ENCODE measurements around the gene MAGEA11.
"Not testable (repeated sequence)": the region's sequence is repeated elsewhere in the genome, so short reads cannot be mapped to it uniquely, and the experiment has no call there.

MAGEA11 gene, protein sequence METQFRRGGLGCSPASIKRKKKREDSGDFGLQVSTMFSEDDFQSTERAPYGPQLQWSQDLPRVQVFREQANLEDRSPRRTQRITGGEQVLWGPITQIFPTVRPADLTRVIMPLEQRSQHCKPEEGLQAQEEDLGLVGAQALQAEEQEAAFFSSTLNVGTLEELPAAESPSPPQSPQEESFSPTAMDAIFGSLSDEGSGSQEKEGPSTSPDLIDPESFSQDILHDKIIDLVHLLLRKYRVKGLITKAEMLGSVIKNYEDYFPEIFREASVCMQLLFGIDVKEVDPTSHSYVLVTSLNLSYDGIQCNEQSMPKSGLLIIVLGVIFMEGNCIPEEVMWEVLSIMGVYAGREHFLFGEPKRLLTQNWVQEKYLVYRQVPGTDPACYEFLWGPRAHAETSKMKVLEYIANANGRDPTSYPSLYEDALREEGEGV

DNA sequence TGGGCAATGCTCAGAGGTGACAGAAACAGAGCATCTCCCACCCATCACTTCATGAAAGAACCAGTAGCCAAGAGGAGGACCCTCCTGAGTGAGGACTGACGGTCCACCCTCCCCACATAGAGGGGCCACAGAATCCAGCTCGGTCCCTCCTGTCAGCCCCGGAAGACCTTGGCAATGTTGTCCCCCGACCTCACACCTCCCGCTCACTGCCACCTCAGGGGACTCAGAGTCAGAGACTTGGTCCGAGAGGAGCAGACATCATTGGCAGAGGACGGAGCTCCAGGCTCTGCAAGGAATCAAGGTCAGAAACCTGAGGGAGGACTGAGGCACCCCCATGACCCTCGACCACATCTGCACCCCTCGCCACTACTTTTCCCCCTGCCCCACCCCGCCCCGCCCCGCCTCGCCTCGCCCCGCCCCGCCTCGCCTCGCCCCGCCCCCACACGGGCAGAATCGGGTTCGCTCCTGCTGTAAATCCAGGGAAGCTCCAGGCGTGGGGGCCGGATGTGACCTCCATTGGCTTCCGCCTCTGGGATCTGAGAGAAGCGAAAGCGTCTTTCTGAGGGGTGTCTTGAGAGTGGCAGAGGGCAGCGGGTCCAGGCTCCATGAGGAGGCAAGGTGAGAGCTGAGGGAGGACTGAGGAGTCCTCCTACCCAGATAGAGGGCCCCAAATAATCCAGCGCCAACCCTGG is at the start of gene MAGEA11:
TSS of gene MAGEA11 (plus strand) at position 516 of the 692 bp plus-strand sequence. CDS start 1,100 bp downstream, outside the sequence.
- DNase-seq, result no peak

DNA sequence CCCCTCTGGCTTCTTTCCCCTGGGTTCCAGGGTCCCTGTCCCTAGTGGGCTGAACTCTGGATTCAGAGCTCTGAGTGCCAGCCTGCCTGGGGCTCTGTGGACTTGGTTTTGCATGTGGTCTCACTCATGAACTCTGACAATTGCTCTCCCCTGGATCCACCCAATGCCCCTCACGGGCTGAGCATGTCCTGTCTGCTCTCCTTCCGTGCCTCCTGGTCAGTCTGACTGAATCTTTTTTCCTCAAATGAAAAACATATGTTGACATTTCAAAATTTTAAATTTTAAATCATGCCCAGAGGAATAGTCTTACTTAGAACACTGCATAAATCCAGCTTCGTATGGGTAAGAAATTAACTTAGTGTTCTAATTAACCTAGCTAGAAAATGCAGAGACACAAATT is 36.8 kb upstream of the MAGEA11 start:
- not testable (repeated sequence) for DNase-seq

DNA sequence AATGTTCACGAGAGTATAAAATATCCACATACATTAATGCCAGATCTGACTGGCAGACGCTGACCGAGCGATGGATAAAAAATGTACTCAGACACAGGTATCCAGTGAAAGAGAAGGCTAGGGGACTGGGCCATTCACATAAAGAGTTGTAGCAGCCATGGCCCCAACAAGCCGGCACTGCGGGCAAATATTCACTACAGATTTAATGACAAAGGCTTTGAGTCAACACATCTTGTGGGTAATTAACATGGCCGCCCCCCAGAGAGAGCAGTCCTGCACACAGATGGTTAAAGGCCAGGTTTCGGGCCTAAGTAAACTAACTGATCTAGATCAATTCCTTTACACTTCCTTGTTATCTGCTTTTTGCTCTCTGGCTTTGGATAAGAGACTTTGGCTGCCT is 36.3 kb upstream of the MAGEA11 start:
- DNase-seq, result not testable (repeated sequence)

DNA sequence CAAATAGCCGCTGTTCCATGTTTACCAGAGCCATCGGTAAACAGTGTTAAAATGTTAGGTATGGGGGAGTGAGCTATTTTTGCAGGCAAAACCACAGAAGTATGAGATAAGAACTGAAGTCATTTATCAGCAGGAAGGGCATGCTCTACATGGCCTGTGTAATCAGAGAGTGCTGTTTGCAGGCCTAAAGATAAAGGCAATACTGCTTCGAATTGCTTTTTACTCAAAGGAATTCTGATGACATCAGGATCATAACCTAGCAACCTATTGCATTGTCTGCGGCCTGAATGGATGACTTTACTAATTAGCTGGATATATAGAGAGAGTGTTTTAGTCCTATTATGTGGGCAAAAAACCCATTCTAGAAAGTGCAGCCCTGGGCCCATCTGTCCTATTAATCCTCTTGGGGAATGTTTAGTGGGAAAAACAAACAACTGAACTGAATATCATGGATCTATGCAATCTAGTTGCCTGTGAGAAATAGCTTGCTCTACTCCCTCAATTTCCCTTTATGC is 32.6 kb upstream of the MAGEA11 start:
- not testable (repeated sequence) for DNase-seq

DNA sequence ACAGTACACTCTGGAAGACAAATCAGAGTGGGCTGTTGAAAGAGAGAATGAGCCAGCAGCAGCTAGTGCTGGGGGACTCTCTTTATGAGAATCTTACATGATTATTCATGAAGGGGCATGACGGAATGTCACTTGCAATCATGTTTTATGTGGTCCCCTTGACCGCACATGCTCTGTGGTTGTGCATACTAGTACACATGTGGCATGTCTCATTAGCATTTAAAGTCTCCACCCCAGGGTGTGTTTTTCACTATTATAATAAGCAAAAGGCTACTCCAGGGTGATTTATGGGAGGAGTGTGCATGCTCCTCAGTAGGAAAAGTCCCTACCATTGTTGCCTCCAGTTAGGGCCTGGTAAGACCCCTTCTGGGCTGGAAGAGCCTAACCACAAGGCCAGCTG is 30.7 kb upstream of the MAGEA11 start:
- DNase-seq, result no peak

DNA sequence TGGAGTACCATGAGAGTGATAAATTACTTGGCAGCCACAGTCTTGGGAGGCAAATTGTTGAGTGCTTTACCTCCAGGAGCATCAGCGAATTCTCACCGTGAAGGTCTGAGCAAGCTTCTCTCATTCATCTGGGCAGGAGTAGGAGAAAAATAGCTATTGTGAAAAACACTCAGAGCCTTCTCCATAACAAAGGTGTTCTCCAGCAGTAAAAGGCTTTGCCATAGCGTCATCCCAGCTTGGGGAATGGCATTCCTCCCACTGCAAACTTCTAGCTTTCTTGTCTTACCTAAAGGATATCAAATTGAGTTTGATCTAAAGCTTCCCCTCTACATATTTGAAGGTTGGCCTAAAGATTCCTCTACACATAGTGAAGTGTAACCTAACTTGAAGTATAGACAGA is 29.8 kb upstream of the MAGEA11 start:
- no peak for DNase-seq

DNA sequence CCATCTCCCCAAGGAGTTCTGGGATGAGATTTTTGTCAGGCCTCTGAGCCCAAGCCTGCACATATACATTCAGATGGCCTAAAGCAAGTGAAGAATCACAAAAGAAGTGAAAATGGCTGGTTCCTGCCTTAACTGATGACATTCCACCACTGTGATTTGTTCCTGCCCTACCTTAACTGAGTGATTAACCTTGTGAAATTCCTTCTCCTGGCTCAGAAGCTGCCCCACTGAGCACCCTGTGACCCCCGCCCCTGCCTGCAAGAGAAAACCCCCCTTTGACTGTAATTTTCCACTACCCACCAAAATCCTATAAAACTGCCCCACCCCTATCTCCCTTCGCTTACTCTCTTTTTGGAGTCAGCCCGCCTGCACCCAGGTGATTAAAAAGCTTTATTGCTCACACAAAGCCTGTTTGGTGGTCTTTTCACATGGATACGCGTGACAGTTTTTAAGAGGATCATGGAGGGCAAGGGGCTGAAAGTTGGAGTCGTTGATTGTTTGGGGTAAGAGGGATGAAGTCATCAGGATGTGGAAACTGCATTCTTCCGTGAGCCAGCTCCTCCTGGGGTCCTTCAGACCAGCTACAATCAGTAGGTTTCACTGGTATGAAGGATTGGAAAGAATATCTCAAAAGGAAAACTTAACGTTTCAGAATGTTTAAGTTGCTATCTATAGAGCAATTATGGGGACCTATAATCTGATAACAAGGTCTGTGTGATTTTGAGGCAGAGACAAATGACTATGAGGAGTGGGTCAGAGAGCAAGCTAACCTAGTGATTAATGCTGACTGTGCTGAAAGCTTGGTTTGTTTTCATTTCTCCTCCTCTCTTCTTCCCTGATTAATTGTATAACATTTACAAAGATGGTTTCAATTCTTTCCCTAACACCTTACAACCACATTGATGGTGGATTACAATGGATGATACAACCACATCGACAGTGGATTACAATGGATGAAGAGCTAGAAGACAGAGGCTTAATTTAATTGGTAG is 28.6 kb upstream of the MAGEA11 start:
- DNase-seq, result no peak

DNA sequence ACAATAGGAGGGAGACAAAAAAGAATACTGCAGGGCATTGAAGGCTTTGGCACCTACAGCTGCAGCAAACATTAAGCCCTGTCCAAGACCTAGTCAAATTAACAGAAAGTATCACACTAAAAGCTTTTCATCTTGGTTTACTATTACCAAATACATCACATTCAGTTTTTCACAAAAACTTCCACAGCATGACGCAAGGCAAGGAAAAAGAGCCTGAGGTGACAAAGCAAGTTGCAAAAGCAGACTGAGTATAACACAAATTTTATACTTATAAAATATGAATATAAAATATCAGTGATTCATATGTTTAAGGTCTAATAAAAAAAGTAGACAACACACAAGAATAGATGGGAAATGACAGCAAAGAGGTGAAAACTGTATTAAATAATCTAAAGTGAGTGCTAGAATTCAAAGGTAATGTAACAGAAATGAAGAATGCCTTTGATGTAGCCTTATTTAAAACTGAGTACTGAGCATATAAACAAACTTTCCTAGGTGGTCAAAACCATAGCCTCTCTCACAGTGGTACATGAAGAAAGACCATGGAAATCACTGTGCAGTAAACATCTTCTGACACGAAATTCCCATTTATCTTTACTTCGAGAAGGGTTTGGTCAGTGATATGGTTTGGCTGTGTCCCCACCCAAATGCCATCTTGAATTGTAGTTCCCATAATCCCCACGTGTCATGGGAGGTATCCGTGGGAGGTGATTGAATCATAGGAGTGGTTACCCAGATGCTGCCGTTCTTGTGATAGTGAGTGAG is 27.7 kb upstream of the MAGEA11 start:
- no peak for DNase-seq

DNA sequence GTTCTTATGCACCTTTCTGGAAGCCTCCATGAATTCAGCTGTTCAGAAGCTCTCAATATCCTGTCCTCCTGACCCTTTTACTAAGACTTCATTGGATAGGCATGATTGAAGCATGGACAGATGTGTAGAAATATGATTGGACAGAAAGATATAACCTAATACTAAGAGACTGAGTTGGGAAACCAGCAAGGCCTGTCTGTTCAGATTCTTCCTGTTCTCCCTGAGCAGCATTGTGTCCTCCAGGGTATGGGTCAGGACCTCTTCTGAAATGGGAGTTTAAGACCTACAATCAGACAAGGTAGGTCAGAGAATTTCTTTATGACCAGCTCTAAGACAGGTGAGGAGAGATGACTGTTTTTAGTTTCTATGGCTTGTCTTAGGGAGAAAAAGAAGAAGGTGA is 23.9 kb upstream of the MAGEA11 start:
- no peak for DNase-seq

DNA sequence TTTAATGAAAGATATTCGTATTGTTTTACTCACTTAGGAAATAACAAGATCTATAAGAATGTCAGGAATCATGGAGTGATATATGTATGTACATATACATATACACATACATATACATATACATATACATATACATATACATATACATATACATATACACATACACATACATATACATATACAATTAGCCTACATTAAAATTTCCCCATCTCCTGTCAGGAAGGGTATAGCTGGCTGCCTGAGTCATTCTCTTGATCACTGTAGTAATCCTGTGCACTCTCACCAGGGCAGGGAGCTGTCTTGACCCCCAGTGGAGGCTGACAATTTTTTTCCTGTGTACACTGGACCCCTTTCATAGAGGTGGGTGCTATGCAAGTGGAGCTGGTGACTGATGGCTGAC is 23.3 kb upstream of the MAGEA11 start:
- no peak for DNase-seq

DNA sequence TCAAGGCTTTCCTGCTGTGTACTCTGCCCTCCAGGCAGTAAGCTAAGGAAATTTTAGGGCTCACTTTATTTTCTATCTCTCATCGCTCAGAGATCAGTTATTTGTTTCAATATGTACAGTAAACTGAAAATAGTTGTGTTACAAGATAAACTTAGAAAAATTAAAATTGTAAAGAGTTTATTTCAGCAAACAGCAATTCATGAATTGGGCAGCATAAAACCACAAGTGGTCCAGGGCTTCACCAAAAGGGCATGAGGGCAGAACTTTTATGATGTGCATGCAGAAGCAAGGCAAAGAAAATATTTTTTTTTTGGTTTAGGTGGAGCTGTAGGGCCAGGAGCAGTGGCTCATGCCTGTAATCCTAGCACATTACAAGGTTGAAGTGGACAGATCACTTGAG is 20.1 kb upstream of the MAGEA11 start:
- no peak for DNase-seq

DNA sequence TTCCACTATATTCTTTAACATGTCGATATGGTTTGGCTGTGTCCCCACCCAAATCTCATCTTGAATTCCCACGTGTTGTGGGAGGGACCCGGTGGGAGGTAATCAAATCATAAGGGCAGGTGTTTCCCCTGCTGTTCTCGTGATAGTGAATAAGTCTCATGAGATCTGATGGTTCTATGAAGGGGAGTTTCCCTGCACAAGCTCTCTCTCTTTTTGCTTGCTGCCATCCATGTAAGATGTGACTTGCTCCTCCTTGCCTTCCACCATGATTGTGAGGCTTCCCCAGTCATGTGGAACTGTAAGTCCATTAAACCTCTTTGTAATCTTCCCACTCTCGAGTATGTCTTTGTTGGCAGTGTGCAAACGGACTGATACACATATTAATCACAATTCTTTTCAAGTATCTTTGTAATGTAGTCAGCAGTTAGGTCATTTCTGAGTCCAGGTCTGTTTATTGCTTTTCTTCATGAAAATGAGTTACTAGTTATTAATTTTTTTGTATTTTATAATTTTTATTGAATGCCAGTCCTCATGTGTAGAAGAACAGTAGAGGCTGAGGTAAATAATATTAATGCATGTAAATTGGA is 19.1 kb upstream of the MAGEA11 start:
- DNase-seq, result not testable (repeated sequence)

DNA sequence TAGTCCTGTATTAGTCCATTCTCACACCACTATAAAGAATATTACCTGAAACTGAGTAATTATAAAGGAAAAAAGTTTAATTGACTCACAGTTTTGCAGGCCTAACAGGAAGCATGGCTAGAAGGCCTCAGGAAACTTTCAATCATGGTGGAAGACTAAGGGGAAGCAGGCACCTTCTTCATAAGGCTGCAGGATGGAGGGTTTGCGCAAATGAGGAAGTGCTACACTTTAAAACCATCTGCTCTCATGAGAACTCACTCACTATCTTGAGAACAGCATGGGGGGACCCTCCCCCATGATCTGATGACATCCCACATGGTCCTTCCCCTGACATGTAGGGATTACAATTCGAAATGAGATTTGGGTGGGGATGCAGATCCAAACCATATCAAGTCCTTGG is 12.1 kb upstream of the MAGEA11 start:
- DNase-seq, result no peak

DNA sequence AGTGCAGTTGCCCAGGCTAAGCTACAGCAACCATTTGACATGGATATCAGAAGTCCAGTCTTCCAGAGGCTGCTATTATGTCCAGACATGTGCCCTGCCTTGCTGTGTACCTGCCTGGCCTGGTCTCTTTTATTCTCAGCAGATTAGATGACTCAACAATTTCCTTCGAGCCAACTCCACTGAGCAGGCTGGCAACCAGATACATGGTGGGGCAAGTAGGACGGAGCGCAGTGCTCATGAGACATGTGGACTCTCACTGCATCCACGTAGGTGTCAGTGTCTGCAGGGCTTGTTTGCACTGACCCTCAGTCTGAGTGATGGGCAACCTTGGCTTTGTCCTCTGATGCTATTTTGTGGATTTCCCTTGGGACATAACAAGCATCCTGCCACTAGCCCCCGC is 7.2 kb upstream of the MAGEA11 start:
- DNase-seq, result no peak

DNA sequence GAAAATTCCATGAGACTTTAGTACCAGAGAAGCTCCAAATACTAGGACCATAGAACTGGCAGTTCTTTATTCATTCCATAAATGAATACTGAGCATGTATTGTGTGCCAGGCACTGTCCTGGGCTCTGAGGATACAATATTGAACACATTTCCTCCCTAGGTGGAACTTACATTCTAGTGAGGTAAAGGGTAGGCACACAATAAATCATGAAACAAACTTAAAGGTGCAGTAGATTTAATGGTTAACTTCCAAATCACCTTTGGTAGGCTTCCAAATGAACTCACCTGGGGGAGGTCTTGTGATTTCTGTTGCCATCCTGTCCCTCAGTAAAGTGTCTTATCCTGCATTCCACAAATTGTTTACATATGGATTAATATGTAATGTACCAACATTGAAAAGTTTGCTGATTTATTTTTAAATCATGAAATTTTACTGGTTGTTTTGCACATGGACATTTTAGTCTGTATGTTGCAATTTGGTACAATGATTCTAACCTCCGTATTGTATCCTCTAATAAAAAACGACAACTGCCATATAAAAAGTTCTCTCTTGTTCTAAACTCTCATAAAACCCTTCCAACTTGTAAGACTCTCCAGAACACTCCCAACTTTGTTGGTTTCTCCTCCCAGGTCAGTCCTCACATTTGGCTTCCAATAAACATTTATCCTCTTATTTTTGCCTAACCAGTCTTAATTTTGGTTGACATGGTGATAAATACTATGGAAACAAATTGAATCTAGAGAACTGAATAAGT is 4.5 kb upstream of the MAGEA11 start:
- DNase-seq, result no peak

DNA sequence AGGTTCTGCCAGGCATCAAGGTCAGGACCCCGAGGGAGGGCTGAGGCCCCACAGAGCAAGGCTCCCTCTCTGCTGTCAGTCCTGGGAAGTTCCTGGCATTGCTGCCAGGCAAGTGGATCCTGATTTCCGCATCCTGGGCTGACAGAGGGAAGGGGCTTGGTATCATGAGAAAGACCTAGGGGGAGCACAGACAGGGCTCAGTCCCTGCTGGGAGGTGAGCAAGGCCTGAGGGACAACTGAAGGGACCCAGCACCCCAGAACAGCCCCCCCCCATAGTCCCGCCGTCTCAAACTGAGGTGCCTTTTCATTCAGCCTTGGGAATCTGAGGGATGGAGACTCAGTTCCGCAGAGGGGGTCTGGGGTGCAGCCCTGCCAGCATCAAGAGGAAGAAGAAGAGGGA is 971 bp downstream of the MAGEA11 start:
- DNase-seq, result no peak

DNA sequence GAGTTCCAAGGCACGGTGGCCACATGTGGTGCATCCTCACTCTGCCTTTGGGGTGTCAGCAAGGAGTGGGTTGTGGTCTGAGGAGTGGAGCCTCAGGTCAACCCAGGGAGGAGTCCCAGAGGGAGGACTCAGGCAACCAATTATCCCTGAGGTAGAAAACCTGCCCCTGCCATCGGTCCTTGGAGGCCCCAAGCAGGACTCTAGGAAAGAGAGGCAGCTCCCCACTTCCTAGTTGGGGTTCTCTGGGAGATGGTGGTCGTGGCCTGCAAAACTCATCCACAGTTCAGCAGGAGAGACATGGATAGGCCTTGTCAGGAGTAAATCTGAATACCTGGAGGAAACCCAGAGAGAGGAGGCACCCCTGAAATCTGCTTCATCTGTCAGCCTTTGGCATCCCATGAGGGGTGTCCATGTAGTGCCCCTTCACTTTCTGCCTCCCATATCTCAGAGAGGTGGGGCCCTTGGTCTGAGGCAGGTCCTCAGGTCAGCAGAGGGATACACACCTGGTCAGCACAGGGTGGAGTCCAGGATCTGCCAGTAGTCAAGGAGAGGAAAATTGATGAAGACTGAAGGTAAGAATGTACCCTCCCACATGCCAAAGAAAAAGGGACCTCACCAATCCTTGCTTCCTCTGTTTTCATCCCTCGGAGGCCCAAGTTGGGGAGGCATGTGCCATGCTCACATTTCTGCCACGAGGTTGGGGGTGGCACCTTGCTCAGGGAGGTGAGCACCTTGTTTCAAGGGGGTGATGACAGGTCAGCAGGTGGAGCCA is 1.6 kb downstream of the MAGEA11 start:
- DNase-seq, result no peak

DNA sequence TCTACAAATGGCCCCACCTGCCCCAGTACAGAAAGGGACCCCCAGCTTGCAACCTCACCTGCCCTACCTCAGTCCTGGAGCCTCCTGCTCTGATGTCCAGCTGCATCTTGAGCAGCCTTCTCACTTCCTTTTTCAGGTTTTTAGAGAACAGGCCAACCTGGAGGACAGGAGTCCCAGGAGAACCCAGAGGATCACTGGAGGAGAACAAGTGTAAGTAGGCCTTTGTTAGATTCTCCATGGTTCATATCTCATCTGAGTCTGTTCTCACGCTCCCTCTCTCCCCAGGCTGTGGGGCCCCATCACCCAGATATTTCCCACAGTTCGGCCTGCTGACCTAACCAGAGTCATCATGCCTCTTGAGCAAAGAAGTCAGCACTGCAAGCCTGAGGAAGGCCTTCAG is 3.6 kb downstream of the MAGEA11 start:
- no peak for DNase-seq

DNA sequence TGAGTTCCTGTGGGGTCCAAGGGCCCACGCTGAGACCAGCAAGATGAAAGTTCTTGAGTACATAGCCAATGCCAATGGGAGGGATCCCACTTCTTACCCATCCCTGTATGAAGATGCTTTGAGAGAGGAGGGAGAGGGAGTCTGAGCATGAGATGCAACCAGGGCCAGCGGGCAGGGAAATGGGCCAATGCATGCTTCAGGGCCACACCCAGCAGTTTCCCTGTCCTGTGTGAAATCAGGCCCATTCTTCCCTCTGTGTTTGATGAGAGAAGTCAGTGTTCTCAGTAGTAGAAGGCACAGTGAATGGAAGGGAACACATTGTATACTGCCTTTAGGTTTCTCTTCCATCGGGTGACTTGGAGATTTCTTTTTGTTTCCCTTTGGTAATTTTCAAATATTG is 4.8 kb downstream of the MAGEA11 start:
- no peak for DNase-seq

DNA sequence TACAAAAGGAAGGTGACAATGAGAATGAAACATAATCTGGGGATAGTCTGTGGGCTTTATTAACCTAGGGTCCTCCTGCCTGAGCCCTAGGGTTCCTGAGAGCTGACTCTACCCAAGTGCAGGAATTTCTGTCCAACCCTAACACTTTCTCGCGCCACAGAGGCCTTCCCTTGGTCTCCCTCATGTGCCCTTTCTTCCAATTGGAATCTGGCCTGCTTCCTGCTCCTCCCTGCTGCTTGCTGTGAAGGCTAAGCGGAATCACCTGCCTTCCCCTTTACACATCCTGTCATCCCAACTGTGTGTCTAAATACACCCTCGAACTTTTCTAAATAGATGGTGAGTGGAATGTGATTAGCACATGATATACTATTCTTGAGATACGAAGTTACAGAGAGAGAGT is 5.9 kb downstream of the MAGEA11 start:
- DNase-seq, result no peak

All from activated T-cell treated with anti-CD3 and anti-CD28 coated beads, Interleukin-2, amount 50 U/mL, for 1 hour (primary cell).